GM21423 (cell line): ENCODE results near the gene LVRN.
"Not testable (repeated sequence)": the region's sequence is repeated elsewhere in the genome, so short reads cannot be mapped to it uniquely, and the experiment has no call there.

Experiments used
- ATAC-seq: cut with Tn5 transposase; IDR thresholded peaks from one replicate; pipeline ENCODE4 v1.9.1; 2021; ENCODE audit warnings: mild to moderate bottlenecking, moderate library complexity; ENCODE audit not compliant: unreplicated experiment

Gene LVRN

GRCh38 chr5:115962239-115962564, at the start of gene LVRN:
Gene LVRN (plus strand): TSS chr5:115962475. CDS start chr5:115962618, 143 bp downstream.
- ATAC-seq = no peak

GRCh38 chr5:115913623-115914400, 48.5 kb upstream of the LVRN start:
- ATAC-seq = not testable (repeated sequence)

- no peak for ATAC-seq
Measured at GRCh38 chr5:115920171-115920725, 42.0 kb upstream of the LVRN start.

- not testable (repeated sequence) for ATAC-seq
Measured at GRCh38 chr5:115928578-115929407, 33.5 kb upstream of the LVRN start.

- ATAC-seq = not testable (repeated sequence)
Measured at GRCh38 chr5:115930171-115930570, 32.1 kb upstream of the LVRN start.

GRCh38 chr5:115930630-115931337, 31.5 kb upstream of the LVRN start:
- ATAC-seq = no peak

GRCh38 chr5:115932991-115933390, 29.3 kb upstream of the LVRN start:
- no peak for ATAC-seq

GRCh38 chr5:115934388-115934974, 27.8 kb upstream of the LVRN start:
- ATAC-seq = no peak

GRCh38 chr5:115936031-115936430, 26.2 kb upstream of the LVRN start:
- ATAC-seq = no peak

GRCh38 chr5:115939059-115939458, 23.2 kb upstream of the LVRN start:
- no peak for ATAC-seq

GRCh38 chr5:115940080-115940810, 22.0 kb upstream of the LVRN start:
- ATAC-seq = no peak

GRCh38 chr5:115941051-115941675, 21.1 kb upstream of the LVRN start:
- ATAC-seq = no peak

GRCh38 chr5:115944501-115944900, 17.8 kb upstream of the LVRN start:
- no peak for ATAC-seq

GRCh38 chr5:115946655-115947054, 15.6 kb upstream of the LVRN start:
- ATAC-seq = no peak

- ATAC-seq = no peak
Measured at GRCh38 chr5:115947260-115947659, 15.0 kb upstream of the LVRN start.

GRCh38 chr5:115948091-115948534, 14.2 kb upstream of the LVRN start:
- no peak for ATAC-seq

- no peak for ATAC-seq
Measured at GRCh38 chr5:115949096-115949495, 13.2 kb upstream of the LVRN start.

GRCh38 chr5:115952588-115952987, 9.7 kb upstream of the LVRN start:
- no peak for ATAC-seq

GRCh38 chr5:115954144-115954543, 8.1 kb upstream of the LVRN start:
- ATAC-seq = no peak

GRCh38 chr5:115956957-115957356, 5.3 kb upstream of the LVRN start:
- ATAC-seq = no peak
